HL-60 (cell line): ENCODE data around the gene HAO2.

ENCODE experiments used
- DNase-seq, 2 experiments: peaks; one replicate each; pipeline ENCODE4 v3.0.0-alpha.2; 2010 to 2020; ENCODE audit warnings: low read depth in 1 of 2, low spot score in 1 of 2
- H3K27ac ChIP-seq: fragments of 250-450 bp; sonication (Bioruptor Pico); replicated peaks from 2 replicates; pipeline ENCODE4 v1.5.1; 2020; ENCODE audit warnings: mild to moderate bottlenecking, moderate library complexity
- H3K27me3 ChIP-seq: fragments of 250-450 bp; sonication (Bioruptor Pico); 2 replicates; pipeline ENCODE4 v1.5.1; 2021; ENCODE audit warnings: mild to moderate bottlenecking, moderate library complexity; ENCODE audit not compliant: insufficient read depth, poor library complexity, severe bottlenecking
- H3K4me3 ChIP-seq: replicated peaks from 2 replicates; pipeline ENCODE4 v1.5.1; 2011; ENCODE audit warnings: mild to moderate bottlenecking, control low read depth, low read length; ENCODE audit not compliant: insufficient read depth
- CTCF ChIP-seq: IDR thresholded peaks from one replicate; pipeline ENCODE4 v1.5.1; 2011; ENCODE audit warnings: low read length, control low read depth, inconsistent platforms; ENCODE audit not compliant: insufficient read depth
- GABPA ChIP-seq: IDR thresholded peaks from 2 replicates; pipeline ENCODE4 v1.6.1; 2012; ENCODE audit warnings: low read depth
- POLR2AphosphoS5 ChIP-seq: IDR thresholded peaks from 2 replicates; pipeline ENCODE4 v1.6.1; 2012; ENCODE audit warnings: low read depth
- REST ChIP-seq: IDR thresholded peaks from 2 replicates; pipeline ENCODE4 v1.6.1; 2012; ENCODE audit warnings: low read depth; ENCODE audit not compliant: insufficient replicate concordance
- SPI1 ChIP-seq: IDR thresholded peaks from 2 replicates; pipeline ENCODE4 v1.6.1; 2012; ENCODE audit warnings: low read depth, mild to moderate bottlenecking, borderline replicate concordance

Gene HAO2

GRCh38 chr1:119440721-119441307 lies 72.2 kb downstream of the HAO2 start:
- Histone ChIP-seq H3K27me3 (peaks cover 10% of the 10 kb centered on the region), H3K4me3 (no peak overlapping the region), H3K27ac (no peak overlapping the region)
- TF ChIP-seq POLR2AphosphoS5, result no peak
- TF ChIP-seq CTCF, result no peak
- TF ChIP-seq SPI1, result no peak
- TF ChIP-seq GABPA, result no peak
- TF ChIP-seq REST, result no peak
- DNase-seq, result no peak

- TF ChIP-seq SPI1 (no peak), POLR2AphosphoS5 (no peak), CTCF (no peak), GABPA (no peak), REST (no peak)
- no peak overlapping the region for H3K4me3 ChIP-seq
- no peak overlapping the region for H3K27ac ChIP-seq
- H3K27me3 ChIP-seq, result peaks cover 7% of the 10 kb centered on the region
- no peak for DNase-seq
These were observed 74.2 kb downstream of the HAO2 start for GRCh38 chr1:119442756-119443155.
